SK-N-MC (cell line): ENCODE results near the gene CCL11.

Experiments used
- DNase-seq: peaks from one replicate; pipeline ENCODE4 v3.0.0-alpha.2; 2011; ENCODE audit warnings: low read depth, low spot score
- H3K27ac ChIP-seq: fragments of 200-600 bp; sonication (generic); 2 replicates; pipeline ENCODE4 v1.5.1; 2016; ENCODE audit warnings: mixed run types
- H3K36me3 ChIP-seq: fragments of 200-600 bp; sonication (generic); 2 replicates; pipeline ENCODE4 v1.6.1; 2017; ENCODE audit warnings: antibody characterized with exemption, low read length, mixed read lengths; ENCODE audit not compliant: insufficient read depth
- H3K4me3 ChIP-seq: fragments of 200-600 bp; sonication (generic); 2 replicates; pipeline ENCODE4 v1.5.1; 2016
- H3K9ac ChIP-seq: fragments of 200-600 bp; sonication (generic); 2 replicates; pipeline ENCODE4 v1.8.0; 2017; ENCODE audit warnings: mixed run types, mixed read lengths; ENCODE audit not compliant: insufficient read length
- H3K9me3 ChIP-seq: fragments of 200-600 bp; sonication (generic); 2 replicates; pipeline ENCODE4 v1.6.1; 2017; ENCODE audit warnings: low read depth, mild to moderate bottlenecking, antibody characterized with exemption, low read length, moderate library complexity, mixed read lengths
- EZH2 ChIP-seq: fragments of 200-600 bp; sonication (generic); IDR thresholded peaks from one replicate; pipeline ENCODE4 v1.6.1; 2017; ENCODE audit warnings: antibody characterized with exemption
- FOXP2 ChIP-seq: optimal IDR thresholded peaks from 2 replicates; pipeline ENCODE3; 2011; ENCODE audit warnings: mild to moderate bottlenecking, moderate library complexity; ENCODE audit not compliant: insufficient read depth; ENCODE audit errors: extremely low read length, control extremely low read depth
- POLR2AphosphoS5 ChIP-seq: IDR thresholded peaks from 2 replicates; pipeline ENCODE4 v1.6.1; 2012; ENCODE audit warnings: mild to moderate bottlenecking, low read depth, low read length, borderline replicate concordance

The CCL11 gene

DNA sequence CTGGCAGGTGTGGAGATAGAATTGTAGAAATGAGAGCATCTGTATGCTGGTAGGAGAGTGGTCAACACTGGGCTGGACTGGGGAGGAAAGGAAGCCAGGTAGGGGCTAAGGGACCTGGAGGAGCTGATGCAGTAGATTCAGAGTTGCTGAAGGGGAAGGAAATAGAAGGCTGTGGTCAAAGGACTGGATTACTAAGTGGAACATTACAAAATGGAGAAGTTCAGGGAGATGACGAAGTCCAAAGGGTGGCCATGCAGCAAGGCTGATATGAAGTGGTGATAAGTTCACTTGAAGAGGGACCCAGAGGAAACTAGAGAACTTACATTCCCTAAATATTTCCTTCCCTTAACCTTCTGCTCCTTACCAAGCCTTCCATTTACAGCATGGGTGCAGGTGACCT is 39.1 kb upstream of the CCL11 start:
- no peak for TF ChIP-seq EZH2
- TF ChIP-seq POLR2AphosphoS5 = no peak
- TF ChIP-seq FOXP2 = no peak
- no peak overlapping the region for H3K27ac ChIP-seq
- DNase-seq = no peak
- H3K9me3 ChIP-seq = no peaks in the 10 kb centered on the region
- H3K36me3 ChIP-seq = no peaks in the 10 kb centered on the region
- no peak overlapping the region for H3K9ac ChIP-seq
- H3K4me3 ChIP-seq = no peak overlapping the region

GRCh38 chr17:34246881-34247280 is 38.7 kb upstream of the CCL11 start:
- no peak for TF ChIP-seq EZH2
- TF ChIP-seq POLR2AphosphoS5 = no peak
- TF ChIP-seq FOXP2 = no peak
- Histone ChIP-seq H3K36me3 (no peaks in the 10 kb centered on the region), H3K27ac (no peak overlapping the region), H3K9me3 (no peaks in the 10 kb centered on the region), H3K9ac (no peak overlapping the region), H3K4me3 (no peak overlapping the region)
- DNase-seq = no peak

GRCh38 chr17:34248511-34249024 is 37.0 kb upstream of the CCL11 start:
- TF ChIP-seq POLR2AphosphoS5 = no peak
- TF ChIP-seq FOXP2 = no peak
- TF ChIP-seq EZH2 = no peak
- Histone ChIP-seq H3K9ac (no peak overlapping the region), H3K27ac (no peak overlapping the region), H3K4me3 (no peak overlapping the region), H3K36me3 (no peaks in the 10 kb centered on the region), H3K9me3 (no peaks in the 10 kb centered on the region)
- no peak for DNase-seq

- H3K4me3 ChIP-seq = no peak overlapping the region
- no peak for TF ChIP-seq FOXP2
- TF ChIP-seq POLR2AphosphoS5 = no peak
- no peak for TF ChIP-seq EZH2
- no peaks in the 10 kb centered on the region for H3K9me3 ChIP-seq
- H3K36me3 ChIP-seq = no peaks in the 10 kb centered on the region
- H3K27ac ChIP-seq = no peak overlapping the region
- no peak for DNase-seq
- no peak overlapping the region for H3K9ac ChIP-seq
Measured at GRCh38 chr17:34249061-34249460, 36.5 kb upstream of the CCL11 start.

DNA sequence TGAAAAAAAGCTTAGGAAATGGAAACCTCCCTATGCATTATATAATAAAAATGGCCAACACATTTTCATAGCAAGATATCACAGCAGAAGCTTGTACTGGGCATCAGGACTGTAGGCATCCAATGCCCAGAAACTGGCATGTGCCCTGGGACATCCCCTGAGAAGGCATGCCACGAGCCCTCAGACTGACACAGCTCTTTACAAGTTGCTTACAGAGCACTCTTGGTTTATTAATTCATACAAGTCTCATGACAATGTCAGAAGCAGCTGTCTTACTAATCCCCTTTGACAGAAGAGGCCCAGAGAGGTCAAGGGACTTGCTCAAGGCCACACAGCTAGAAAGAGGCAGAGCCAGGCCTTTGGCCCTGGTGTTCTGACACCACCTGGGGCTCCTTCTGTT is 36.1 kb upstream of the CCL11 start:
- H3K9me3 ChIP-seq = no peaks in the 10 kb centered on the region
- no peak overlapping the region for H3K4me3 ChIP-seq
- H3K27ac ChIP-seq = no peak overlapping the region
- no peak for DNase-seq
- TF ChIP-seq POLR2AphosphoS5 = no peak
- no peak for TF ChIP-seq EZH2
- TF ChIP-seq FOXP2 = no peak
- H3K36me3 ChIP-seq = no peaks in the 10 kb centered on the region
- no peak overlapping the region for H3K9ac ChIP-seq

- no peak overlapping the region for H3K27ac ChIP-seq
- H3K4me3 ChIP-seq = no peak overlapping the region
- no peaks in the 10 kb centered on the region for H3K36me3 ChIP-seq
- no peaks in the 10 kb centered on the region for H3K9me3 ChIP-seq
- H3K9ac ChIP-seq = no peak overlapping the region
- TF ChIP-seq FOXP2 (no peak), POLR2AphosphoS5 (no peak), EZH2 (no peak)
- DNase-seq = no peak
Measured at GRCh38 chr17:34251186-34251585, 34.4 kb upstream of the CCL11 start.

DNA sequence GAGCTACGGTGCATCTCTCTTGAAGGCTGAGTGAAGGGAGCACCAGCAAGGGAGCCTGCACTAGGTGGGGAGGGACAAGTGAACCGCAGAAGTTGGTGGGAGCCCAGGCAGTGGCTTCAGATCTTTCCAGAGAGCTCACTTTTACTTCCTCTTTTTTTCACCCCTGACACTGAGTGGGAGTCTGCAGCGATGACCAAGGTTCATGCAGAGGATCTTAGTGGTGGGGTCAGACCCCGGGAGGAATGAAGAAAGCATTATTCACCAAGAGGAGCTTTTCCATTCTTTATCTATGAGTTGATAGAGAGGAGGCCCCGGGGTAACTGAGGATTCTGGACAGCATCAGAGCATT is 33.5 kb upstream of the CCL11 start:
- TF ChIP-seq POLR2AphosphoS5 (no peak), FOXP2 (no peak)
- no peak overlapping the region for H3K9ac ChIP-seq
- no peak overlapping the region for H3K27ac ChIP-seq
- DNase-seq = no peak
- no peaks in the 10 kb centered on the region for H3K36me3 ChIP-seq
- H3K9me3 ChIP-seq = no peaks in the 10 kb centered on the region
- H3K4me3 ChIP-seq = no peak overlapping the region

DNA sequence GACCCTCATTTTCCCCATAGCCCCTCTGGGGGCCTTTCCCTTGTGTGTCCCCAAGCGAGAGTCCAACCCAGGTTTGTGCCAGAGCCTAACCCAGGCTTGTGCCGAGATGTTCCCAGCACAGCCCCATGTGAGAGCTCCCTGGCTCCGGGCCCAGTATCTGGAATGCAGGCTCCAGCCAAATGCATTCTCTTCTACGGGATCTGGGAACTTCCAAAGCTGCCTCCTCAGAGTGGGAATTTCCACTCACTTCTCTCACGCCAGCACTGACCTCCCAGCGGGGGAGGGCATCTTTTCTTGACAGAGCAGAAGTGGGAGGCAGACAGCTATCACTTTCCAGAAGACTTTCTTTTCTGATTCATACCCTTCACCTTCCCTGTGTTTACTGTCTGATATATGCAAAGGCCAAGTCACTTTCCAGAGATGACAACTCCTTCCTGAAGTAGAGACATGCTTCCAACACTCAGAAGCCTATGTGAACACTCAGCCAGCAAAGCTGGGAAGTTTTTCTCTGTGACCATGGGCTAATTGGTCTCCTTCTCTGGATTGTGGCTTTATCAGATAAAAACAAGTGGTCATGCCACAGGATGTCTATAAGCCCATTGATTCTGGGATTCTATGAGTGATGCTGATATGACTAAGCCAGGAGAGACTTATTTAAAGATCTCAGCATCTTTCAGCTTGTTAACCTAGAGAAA is 33.0 kb upstream of the CCL11 start:
- no peaks in the 10 kb centered on the region for H3K9me3 ChIP-seq
- no peak overlapping the region for H3K9ac ChIP-seq
- H3K4me3 ChIP-seq = no peak overlapping the region
- H3K27ac ChIP-seq = no peak overlapping the region
- no peak for DNase-seq
- H3K36me3 ChIP-seq = no peaks in the 10 kb centered on the region
- TF ChIP-seq FOXP2 = no peak
- TF ChIP-seq EZH2 = no peak
- TF ChIP-seq POLR2AphosphoS5 = no peak

DNA sequence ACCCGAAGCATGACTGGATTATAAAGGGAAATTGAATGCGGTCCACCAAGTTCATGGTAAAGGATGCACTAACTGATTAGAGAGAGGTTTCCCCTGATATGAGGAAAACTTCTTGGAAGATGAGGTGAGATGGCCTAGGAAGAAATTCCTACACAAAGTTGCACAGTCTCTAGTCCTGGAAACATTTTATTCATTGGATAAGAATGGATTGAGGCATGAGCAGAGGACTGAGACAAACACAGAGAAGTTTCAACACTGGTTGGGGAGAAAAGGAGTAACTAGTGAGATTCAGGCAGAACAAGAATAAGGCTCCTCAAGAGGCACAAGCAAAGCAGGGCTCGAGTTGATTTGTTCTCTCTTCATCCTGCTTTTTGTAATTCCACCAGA is 32.4 kb upstream of the CCL11 start:
- Histone ChIP-seq H3K36me3 (no peaks in the 10 kb centered on the region), H3K27ac (no peak overlapping the region), H3K4me3 (no peak overlapping the region), H3K9ac (no peak overlapping the region), H3K9me3 (no peaks in the 10 kb centered on the region)
- DNase-seq = no peak
- no peak for TF ChIP-seq EZH2
- TF ChIP-seq POLR2AphosphoS5 = no peak
- no peak for TF ChIP-seq FOXP2
